GM19438 (cell line): Measurements from ENCODE around the gene MAP3K2.
A peak's percentile ranks its signal among the peaks of the same experiment; 100 is the strongest.

Experiments
- ATAC-seq: cut with Tn5 transposase; IDR thresholded peaks from one replicate; pipeline ENCODE4 v1.9.1; 2021; ENCODE audit warnings: low read depth; ENCODE audit not compliant: unreplicated experiment

The MAP3K2 gene

GRCh38 chr2:127310980-127311379 is 76.8 kb downstream of the MAP3K2 start:
- no peak for ATAC-seq

GRCh38 chr2:127309468-127309867 is 78.3 kb downstream of the MAP3K2 start:
- no peak for ATAC-seq

GRCh38 chr2:127308586-127309138 is 79.1 kb downstream of the MAP3K2 start:
- ATAC-seq = no peak

- no peak for ATAC-seq
Observed at GRCh38 chr2:127305990-127306585, 81.7 kb downstream of the MAP3K2 start.

GRCh38 chr2:127302168-127302567 is 85.6 kb downstream of the MAP3K2 start:
- ATAC-seq = no peak

GRCh38 chr2:127293748-127294562 is 93.8 kb downstream of the MAP3K2 start, which contains the start of gene ERCC3:
ERCC3 (minus strand) TSS chr2:127294144; CDS start chr2:127294081, 63 bp downstream.
- peak; percentile 99 for ATAC-seq

- peak; percentile 4 for ATAC-seq
Observed at GRCh38 chr2:127293386-127293747, 94.4 kb downstream of the MAP3K2 start.

GRCh38 chr2:127288274-127288673 is 99.5 kb downstream of the MAP3K2 start:
- ATAC-seq = no peak

GRCh38 chr2:127283275-127283674 is 104.5 kb downstream of the MAP3K2 start:
- no peak for ATAC-seq

GRCh38 chr2:127280693-127281092 is 107.1 kb downstream of the MAP3K2 start:
- ATAC-seq = no peak

GRCh38 chr2:127279781-127280180 is 108.0 kb downstream of the MAP3K2 start:
- ATAC-seq = no peak

- no peak for ATAC-seq
Observed at GRCh38 chr2:127278959-127279358, 108.8 kb downstream of the MAP3K2 start.

- ATAC-seq = peak; percentile 89
Observed at GRCh38 chr2:127277028-127277427, 110.7 kb downstream of the MAP3K2 start.

- no peak for ATAC-seq
Observed at GRCh38 chr2:127275789-127276188, 112.0 kb downstream of the MAP3K2 start.

GRCh38 chr2:127275356-127275755 is 112.4 kb downstream of the MAP3K2 start:
- ATAC-seq = no peak

- no peak for ATAC-seq
Observed at GRCh38 chr2:127270663-127271062, 117.1 kb downstream of the MAP3K2 start.

- no peak for ATAC-seq
Observed at GRCh38 chr2:127261804-127262406, 125.9 kb downstream of the MAP3K2 start.

- no peak for ATAC-seq
Observed at GRCh38 chr2:127259355-127259754, 128.4 kb downstream of the MAP3K2 start.

GRCh38 chr2:127256866-127257265 is 130.9 kb downstream of the MAP3K2 start:
- ATAC-seq = no peak

GRCh38 chr2:127256381-127256780 is 131.4 kb downstream of the MAP3K2 start:
- no peak for ATAC-seq

- ATAC-seq = no peak
Observed at GRCh38 chr2:127255721-127256120, 132.1 kb downstream of the MAP3K2 start.
